Astrocyte of the spinal cord (primary cell): ENCODE results near the gene TEDC1.

Experiments used
- DNase-seq: peaks from one replicate; pipeline ENCODE4 v3.0.0; 2011; ENCODE audit warnings: low read depth, low spot score
- H3K4me3 ChIP-seq: 2 replicates; pipeline ENCODE4 v1.5.1; 2011; ENCODE audit warnings: low read depth, mild to moderate bottlenecking, low read length, moderate library complexity
- CTCF ChIP-seq: IDR thresholded peaks from 2 replicates; pipeline ENCODE4 v1.5.1; 2012; ENCODE audit warnings: low read depth, mild to moderate bottlenecking, low read length, inconsistent platforms
- in situ Hi-C: cut with HindIII; loops from 2 replicates; pipeline ENCODE4 v1.10.0; 2017; ENCODE audit warnings: low sequenced_read_pairs

TEDC1 gene

DNA sequence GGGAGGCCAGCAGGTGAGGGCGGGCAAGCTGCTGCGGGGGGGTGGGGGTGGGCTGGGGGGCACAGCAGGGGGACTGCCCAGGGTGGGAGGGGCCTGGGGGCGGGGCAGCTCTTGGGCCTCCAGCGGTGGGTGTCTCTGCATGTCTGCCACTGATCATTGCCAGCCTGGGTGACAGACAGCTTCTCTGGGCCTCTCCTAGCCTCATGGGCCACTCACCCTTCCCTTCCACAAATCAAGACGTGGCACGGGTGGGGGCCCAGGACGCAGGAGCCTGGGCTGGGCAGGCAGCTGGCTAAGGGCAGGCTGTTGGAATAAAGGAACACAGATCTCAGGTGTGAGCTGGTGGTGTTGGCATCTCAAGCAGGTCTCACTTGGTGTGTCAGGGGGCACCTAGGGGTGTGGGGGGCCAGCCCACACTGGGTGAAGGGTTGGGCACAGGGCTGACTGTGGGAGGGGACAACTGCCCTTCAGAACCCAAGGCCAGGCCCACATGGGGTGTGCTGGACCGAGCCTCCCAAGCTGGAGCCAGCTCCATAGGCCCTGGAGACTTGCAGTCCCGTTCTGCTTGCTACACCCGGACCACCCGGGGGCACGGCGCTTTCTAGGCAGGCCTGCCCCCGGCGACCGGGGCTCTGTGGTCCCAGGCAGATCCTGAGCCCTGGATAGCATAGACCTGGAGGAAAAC, 3.0 kb downstream of the TEDC1 start:
- no peak for DNase-seq
- in situ Hi-C loops: no loop called here
- H3K4me3 ChIP-seq: no peak overlapping the region
- TF ChIP-seq CTCF: no peak

- in situ Hi-C loops: no loop called here
- H3K4me3 ChIP-seq: no peak overlapping the region
- DNase-seq: no peak
- TF ChIP-seq CTCF: no peak
Observed at GRCh38 chr14:105494606-105494929, 3.5 kb downstream of the TEDC1 start.

GRCh38 chr14:105495101-105495989, 4.3 kb downstream of the TEDC1 start:
- in situ Hi-C loops: no loop called here
- no peak for DNase-seq
- no peak overlapping the region for H3K4me3 ChIP-seq
- TF ChIP-seq CTCF: no peak

- H3K4me3 ChIP-seq: no peak overlapping the region
- in situ Hi-C loops: no loop called here
- DNase-seq: no peak
- no peak for TF ChIP-seq CTCF
Observed at GRCh38 chr14:105495990-105496830, 5.2 kb downstream of the TEDC1 start.

- no peak for DNase-seq
- TF ChIP-seq CTCF: no peak
- H3K4me3 ChIP-seq: no peak overlapping the region
- in situ Hi-C loops: no loop called here
Observed at GRCh38 chr14:105496831-105497591, 6.0 kb downstream of the TEDC1 start.
